ENCODE data around the gene DCTN5.

The DCTN5 gene

DNA sequence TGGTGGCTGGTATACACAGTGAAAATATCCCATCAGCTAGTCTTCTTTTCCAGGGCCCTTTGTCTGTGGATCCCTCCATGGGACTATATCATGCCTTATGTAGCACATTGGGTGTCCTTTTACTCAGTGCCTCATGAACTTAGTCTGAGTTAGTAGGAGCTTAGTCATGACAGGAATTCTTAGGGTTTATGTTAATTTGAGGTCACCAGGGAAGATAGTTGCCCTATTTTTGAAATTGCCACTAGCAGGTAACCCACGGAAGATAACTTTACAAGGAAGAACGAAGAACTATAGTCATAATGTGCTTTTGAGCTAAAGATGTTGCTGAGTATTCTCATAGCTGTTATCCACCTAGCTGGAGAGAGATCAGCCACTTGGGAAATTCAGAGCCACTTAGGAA lies 22.7 kb downstream of the DCTN5 start:
- no peak for DNase-seq (ENCODE audit: low spot score)

- DNase-seq (ENCODE audit: low spot score) = no peak
These were observed 25.5 kb downstream of the DCTN5 start for GRCh38 chr16:23666571-23667354.

DNA sequence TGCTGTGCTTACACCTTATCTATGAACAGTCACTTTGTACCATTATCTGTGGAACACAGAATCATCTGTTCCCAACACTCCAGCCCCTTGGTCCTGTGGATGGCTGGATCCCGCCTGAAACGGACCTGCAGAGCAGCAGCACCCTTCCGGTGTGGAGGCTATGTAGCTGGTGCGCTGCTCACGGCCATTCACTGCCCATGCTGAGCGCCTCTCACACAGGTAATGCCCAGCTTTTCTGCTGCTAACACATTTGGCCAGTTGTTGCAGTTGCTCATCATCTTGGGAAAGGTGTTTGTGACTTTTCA lies 26.0 kb downstream of the DCTN5 start:
- DNase-seq (ENCODE audit: low spot score) = no peak

DNA sequence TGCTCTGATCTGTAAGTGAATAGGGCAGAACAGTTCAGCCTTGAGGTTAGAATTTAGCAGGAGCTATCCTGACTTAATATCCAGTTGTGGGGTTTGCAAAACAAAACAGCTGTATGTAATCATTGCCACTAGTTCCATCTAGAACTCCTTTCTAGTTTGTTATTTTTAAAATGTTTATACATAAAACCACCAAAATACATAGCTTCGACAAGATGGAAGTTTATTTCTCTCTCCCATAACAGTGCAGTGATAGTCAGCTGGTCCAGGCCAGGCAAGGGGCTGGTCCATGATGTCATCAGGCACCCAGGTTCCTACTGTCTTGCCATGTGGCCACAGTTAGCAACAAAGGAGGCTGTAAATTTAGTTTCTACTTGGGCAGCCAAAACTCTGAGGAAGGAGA lies 27.0 kb downstream of the DCTN5 start:
- no peak for DNase-seq (ENCODE audit: low spot score)

DNA sequence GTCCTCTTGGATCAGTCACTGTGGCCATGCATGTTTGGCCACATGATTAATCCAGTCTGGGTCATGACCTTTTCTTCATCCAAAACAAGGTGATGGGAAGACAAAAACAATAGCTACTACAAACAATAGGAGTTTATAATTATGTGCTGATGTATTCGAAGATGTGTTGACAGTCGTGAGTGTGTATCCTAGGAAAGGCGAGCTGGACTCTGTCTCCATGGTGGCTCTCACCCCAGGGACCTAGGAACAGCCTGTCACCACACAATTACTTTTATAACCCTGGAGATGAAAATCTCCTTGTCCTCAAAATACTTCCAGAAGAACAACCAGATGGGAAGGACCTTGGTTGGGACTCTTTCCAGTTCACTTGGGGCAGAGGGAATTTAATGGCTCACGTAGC lies 27.6 kb downstream of the DCTN5 start:
- DNase-seq (ENCODE audit: low spot score) = no peak

DNA sequence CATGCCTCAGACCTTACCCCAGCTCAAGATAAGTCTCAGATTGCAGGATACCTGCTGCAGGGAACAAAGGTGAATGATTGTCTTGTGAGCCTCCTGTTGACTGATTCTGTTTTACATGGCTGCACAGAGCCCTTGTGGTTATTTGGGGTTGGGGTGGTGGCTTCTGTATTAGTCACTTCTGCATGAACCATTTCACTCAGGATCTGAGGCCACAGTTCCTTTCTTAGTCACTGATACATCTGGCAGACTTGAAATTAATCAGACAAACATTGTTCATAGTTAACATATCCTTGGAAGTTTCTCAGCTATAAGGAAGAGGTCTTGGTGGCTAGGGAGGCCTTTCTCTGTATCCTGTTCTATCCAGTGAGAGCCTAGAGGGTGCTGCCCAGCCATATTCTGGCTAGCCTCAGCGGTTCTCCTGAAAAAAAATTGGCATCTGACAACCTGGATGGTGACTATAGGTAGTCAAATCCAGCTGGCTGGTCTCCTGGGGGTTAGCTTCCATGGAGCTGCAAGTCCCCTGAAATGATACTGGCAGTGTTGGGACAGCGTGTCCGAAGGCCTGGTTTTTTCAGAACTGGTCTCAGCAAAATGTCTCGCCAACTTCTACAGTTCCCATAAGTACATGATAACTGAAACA lies 29.0 kb downstream of the DCTN5 start:
- peak; percentile 68 for DNase-seq (ENCODE audit: low spot score)

DNA sequence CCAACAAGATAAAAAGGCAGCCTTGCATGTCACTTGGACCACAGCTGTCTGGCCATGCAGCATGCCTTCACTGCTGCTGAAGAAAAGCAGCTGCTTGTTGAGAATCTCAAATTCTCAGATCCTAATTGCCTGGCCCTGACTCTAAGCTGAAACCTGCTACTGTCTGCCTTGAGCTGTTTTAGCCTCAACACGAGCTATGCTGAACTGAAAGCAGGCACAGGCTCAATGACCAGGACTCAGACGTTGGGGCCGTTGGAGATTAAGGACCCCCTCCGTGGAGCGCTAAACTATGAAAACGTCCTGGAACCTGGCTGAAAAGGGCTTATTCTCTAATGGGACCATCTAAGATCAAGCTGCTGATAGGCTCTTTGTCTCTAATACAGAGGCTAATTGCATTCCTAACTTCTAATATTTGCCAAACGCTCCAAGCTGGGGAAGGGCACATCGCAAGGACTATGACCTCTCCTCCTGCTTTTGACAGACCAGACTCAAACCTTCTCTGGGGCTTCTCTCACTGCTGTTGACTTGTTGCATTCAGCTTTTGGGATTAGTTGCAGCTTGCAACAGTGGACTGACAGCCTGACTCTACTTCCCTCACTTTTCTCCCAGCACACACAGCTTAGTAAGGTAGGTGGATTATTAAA lies 32.8 kb downstream of the DCTN5 start:
- no peak for DNase-seq (ENCODE audit: low spot score)

- peak; percentile 62 for DNase-seq (ENCODE audit: low spot score)
These were observed 35.7 kb downstream of the DCTN5 start for GRCh38 chr16:23676924-23677480.

- DNase-seq (ENCODE audit: low spot score) = peak; percentile 89
These were observed 37.4 kb downstream of the DCTN5 start, which contains the start of gene PLK1 for GRCh38 chr16:23678430-23679273. PLK1 (plus strand) TSS chr16:23678889; CDS start chr16:23678933, 44 bp downstream.

DNA sequence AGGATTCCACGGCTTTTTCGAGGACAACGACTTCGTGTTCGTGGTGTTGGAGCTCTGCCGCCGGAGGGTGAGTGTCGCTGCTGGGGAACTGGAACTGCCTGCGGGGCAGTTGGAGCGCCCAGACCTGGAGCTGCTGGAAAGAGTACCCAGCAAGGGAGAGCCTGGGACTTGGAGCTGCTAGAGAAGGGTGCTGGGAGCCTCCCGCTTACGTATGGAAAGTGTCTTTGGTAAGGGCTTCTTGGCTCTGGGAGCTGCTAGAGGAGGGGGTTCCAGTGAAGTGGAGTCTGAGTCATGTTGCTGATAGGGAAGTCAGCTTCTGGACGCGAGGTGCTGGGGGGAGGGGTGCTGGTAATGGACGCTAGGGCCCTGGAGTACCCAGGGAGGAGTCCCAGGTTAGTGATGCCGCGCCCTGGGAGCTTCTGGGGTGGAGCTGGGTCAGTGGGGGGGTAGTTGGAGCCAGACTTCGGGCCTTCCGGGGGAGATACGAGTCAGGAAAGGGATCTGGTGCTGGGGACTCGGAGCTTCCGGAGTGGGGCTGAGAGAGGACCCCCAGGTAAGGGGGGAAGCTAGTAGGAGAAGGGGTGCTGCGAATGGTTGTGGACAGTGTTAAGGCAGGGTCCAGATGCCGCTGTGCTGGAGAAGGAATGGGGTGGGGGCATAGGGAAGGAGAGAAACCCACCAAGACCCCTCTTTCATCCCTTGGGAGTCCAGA lies 38.2 kb downstream of the DCTN5 start:
- peak; percentile 69 for DNase-seq (ENCODE audit: low spot score)

DNA sequence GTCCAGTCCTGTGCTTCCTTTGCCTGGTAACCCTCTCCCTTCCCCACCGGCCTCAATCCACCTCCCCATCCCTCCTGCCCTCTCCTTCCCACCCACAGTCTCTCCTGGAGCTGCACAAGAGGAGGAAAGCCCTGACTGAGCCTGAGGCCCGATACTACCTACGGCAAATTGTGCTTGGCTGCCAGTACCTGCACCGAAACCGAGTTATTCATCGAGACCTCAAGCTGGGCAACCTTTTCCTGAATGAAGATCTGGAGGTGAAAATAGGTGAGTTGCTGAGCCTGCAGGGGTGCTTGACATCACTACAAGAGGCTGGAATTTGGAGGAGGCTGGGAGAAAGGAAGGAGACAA lies 38.7 kb downstream of the DCTN5 start:
- no peak for DNase-seq (ENCODE audit: low spot score)

- no peak for DNase-seq (ENCODE audit: low spot score)
These were observed 40.9 kb downstream of the DCTN5 start for GRCh38 chr16:23682181-23682580.

- no peak for DNase-seq (ENCODE audit: low spot score)
These were observed 42.2 kb downstream of the DCTN5 start for GRCh38 chr16:23683487-23683886.

- no peak for DNase-seq (ENCODE audit: low spot score)
These were observed 46.0 kb downstream of the DCTN5 start for GRCh38 chr16:23687034-23687808.

GRCh38 chr16:23689442-23690187 lies 48.3 kb downstream of the DCTN5 start:
- DNase-seq (ENCODE audit: low spot score) = no peak

GRCh38 chr16:23690771-23691482 lies 49.7 kb downstream of the DCTN5 start:
- no peak for DNase-seq (ENCODE audit: low spot score)

- no peak for DNase-seq (ENCODE audit: low spot score)
These were observed 50.4 kb downstream of the DCTN5 start for GRCh38 chr16:23691483-23692189.

GRCh38 chr16:23692190-23692837 lies 51.0 kb downstream of the DCTN5 start:
- DNase-seq (ENCODE audit: low spot score) = no peak

All from RKO (cell line).